ENCODE data around the gene IKBKE.

DNA sequence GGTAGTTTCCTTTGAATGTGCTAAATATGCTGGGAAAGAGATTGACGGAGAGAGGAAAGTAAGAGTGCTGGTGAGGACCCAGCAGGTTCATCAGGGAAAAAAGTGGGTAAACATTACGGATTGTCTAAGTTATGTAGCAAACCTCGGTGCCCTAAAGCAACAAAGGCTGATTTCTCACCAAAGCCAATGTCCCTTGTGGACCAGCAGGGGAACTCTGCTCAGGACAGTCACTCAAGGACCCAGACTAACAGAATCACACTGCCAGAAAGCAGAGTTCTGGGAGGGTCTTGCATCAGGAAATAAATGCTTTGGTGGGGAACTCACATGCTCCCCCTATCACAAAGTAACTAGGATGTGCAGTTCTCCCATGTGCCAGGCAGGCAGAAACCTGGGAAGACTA, 1.7 kb upstream of the IKBKE start:
- TF ChIP-seq, protein P1, sequence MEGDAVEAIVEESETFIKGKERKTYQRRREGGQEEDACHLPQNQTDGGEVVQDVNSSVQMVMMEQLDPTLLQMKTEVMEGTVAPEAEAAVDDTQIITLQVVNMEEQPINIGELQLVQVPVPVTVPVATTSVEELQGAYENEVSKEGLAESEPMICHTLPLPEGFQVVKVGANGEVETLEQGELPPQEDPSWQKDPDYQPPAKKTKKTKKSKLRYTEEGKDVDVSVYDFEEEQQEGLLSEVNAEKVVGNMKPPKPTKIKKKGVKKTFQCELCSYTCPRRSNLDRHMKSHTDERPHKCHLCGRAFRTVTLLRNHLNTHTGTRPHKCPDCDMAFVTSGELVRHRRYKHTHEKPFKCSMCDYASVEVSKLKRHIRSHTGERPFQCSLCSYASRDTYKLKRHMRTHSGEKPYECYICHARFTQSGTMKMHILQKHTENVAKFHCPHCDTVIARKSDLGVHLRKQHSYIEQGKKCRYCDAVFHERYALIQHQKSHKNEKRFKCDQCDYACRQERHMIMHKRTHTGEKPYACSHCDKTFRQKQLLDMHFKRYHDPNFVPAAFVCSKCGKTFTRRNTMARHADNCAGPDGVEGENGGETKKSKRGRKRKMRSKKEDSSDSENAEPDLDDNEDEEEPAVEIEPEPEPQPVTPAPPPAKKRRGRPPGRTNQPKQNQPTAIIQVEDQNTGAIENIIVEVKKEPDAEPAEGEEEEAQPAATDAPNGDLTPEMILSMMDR (IDR thresholded peaks at IDR 0.05) = no peak
- no peak for TF ChIP-seq POLR2A (IDR thresholded peaks at IDR 0.05)

All from heart left ventricle (tissue), 13 donors.